ENCODE results near the gene COX10.

The COX10 gene

GRCh38 chr17:14103836-14104235 lies 34.5 kb downstream of the COX10 start:
- H3K27ac ChIP-seq = no peak overlapping the region
- no peak for TF ChIP-seq CTCF (conservative IDR thresholded peaks at IDR 0.05)
- TF ChIP-seq ZFX (IDR thresholded peaks at IDR 0.05) = no peak

- no peak overlapping the region for H3K27ac ChIP-seq
- TF ChIP-seq CTCF (conservative IDR thresholded peaks at IDR 0.05) (no peak), ZFX (IDR thresholded peaks at IDR 0.05) (no peak)
Observed at GRCh38 chr17:14104734-14105133, 35.4 kb downstream of the COX10 start.

GRCh38 chr17:14107889-14108288 lies 38.6 kb downstream of the COX10 start:
- no peak for TF ChIP-seq ZFX (IDR thresholded peaks at IDR 0.05)
- no peak for TF ChIP-seq CTCF (conservative IDR thresholded peaks at IDR 0.05)
- no peak overlapping the region for H3K27ac ChIP-seq

GRCh38 chr17:14112407-14112806 lies 43.1 kb downstream of the COX10 start:
- TF ChIP-seq CTCF (conservative IDR thresholded peaks at IDR 0.05) (no peak), ZFX (IDR thresholded peaks at IDR 0.05) (no peak)

GRCh38 chr17:14113137-14113536 lies 43.8 kb downstream of the COX10 start:
- TF ChIP-seq CTCF (conservative IDR thresholded peaks at IDR 0.05) (no peak), ZFX (IDR thresholded peaks at IDR 0.05) (no peak)
- H3K27ac ChIP-seq = no peak overlapping the region

More at GRCh38 chr17:14112407-14112806, 43.1 kb downstream of the COX10 start:
- no peak overlapping the region for H3K27ac ChIP-seq

GRCh38 chr17:14116263-14117024 lies 47.1 kb downstream of the COX10 start:
- TF ChIP-seq CTCF (conservative IDR thresholded peaks at IDR 0.05) = no peak
- TF ChIP-seq ZFX (IDR thresholded peaks at IDR 0.05) = no peak
- no peak overlapping the region for H3K27ac ChIP-seq

- TF ChIP-seq CTCF (conservative IDR thresholded peaks at IDR 0.05) = no peak
- TF ChIP-seq ZFX (IDR thresholded peaks at IDR 0.05) = no peak
- no peak overlapping the region for H3K27ac ChIP-seq
Observed at GRCh38 chr17:14118951-14119350, 49.6 kb downstream of the COX10 start.
